NCI-H510A treated with DMSO at 0.1 percent for 48 hours (cell line): ENCODE measurements around the gene SCARB2.

Experiments used
- DNase-seq: peaks from one replicate; lab custom pipeline; 2025; lab: John Stamatoyannopoulos, UW

Gene SCARB2

DNA sequence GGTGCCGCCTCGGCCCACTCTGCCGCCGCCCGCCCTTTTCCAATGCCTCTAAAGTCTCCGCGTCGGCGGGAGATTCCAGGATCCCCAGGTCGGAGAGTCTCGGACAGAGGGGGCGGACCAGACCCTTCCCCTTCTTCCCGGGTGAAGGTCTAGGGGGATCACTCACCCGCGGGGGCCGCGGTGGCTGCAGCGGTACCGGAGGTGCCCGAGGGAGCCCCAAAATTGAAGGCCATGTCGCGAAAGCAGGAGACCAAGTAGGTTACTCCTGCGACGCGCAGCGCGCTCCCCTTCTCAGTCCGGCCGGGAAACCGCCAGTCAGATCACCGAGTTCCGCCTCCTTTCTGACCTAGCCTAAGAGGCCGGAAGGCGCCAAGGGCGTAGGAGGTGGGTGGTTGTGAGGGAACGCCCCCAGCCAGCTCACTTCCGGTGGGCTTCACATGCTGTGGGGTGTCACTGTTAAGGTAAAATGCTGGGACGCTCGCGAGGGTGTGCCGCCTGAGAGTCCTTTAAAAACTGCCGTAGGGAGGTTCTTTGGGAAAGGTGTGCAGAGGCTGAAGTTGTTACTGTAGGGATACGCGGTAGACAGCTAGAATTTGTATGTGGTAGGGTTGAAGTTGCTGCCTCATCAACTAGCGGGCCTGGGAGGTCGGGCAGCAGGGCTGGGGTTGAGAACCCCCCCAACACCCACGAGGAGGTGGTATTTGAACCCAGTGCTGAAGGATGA is 65.3 kb downstream of the SCARB2 start, which contains the start of gene NUP54:
TSS of gene NUP54 (minus strand) at position 256 of the 724 bp plus-strand sequence. CDS start at position 233, 23 bp downstream.
- DNase-seq, result peak; percentile 92

GRCh38 chr4:76147454-76148141 is 66.0 kb downstream of the SCARB2 start:
- peak; percentile 60 for DNase-seq

- DNase-seq, result no peak
These were observed 69.1 kb downstream of the SCARB2 start for GRCh38 chr4:76144546-76144945.

DNA sequence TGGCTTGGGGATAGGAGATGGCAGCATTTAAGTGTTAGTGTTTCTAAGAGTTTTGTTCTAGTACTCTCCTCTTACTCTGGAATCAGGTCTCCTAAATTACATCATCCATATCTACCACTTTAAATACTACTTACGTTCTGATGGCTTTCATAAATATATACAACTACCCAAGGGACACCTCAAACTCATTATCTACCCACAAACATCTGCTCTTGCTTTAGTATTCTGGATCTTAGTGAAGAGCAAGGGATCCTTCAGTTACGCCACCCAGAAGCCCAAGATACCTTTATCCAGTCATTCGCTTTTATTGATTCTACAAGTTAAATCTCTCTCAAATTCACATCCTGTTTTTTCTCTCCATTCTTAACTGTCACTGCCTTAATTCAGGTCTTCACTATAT is 72.4 kb downstream of the SCARB2 start:
- no peak for DNase-seq

- no peak for DNase-seq
These were observed 85.9 kb downstream of the SCARB2 start for GRCh38 chr4:76127754-76128153.

DNA sequence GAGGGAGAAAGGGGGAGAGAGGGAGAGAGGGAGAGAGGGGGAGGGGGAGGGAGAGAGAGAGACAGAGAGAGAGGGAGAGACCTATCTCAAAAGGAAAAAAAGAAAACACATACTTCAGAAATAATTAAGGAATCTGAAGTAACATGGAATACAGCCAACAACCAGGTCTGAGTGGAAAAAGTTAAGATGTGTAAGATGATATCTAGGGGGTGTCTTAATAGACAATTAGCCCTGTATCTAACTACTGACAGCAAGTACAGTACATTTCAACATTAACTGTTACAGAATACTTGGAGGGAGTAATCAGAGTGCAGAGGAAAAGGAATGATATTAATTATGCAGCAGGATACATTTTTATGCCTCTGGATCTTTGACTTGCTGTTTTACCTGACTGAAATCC is 87.8 kb downstream of the SCARB2 start:
- no peak for DNase-seq

DNA sequence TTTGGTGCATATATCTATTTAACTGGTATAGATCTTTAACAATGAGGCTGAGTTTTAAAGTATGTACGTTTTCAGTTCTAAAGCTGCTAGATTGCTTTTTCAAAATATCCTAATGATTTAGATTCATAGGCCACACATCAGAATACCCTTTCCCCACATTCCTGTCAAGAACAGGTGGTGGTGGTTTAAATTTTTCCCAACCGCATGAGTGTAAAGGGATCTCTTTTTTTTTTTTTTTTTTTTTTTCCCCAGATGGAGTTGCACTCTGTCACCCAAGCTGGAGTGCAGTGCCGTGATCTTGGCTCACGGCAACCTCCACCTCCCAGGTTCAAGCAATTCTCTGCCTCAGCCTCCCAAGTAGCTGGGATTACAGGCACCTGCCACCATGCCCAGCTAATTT is 93.4 kb downstream of the SCARB2 start:
- DNase-seq, result no peak

DNA sequence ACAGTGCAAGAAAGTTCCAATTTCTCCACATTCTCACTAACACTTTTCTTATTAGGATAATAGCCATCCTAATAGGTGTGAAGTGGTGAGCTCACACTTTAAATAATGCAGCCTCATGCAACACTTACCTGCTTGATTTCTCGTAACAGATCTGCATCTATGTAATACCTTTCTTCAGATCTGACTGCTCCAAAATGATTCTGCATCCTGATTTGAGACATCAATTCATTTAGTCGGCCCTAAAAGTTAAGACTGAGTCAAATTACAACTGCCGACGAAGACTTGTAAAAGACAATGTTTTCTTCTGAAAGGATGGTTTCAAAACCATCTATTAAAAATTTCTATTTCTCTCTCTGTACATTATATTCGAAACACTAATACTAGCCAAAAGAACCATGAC is 96.1 kb downstream of the SCARB2 start:
- DNase-seq, result no peak

- DNase-seq, result no peak
These were observed 96.8 kb downstream of the SCARB2 start for GRCh38 chr4:76116821-76117220.
